Lung (tissue), 13 donors: ENCODE data around the gene MARCHF10. TPM values are rescaled to one million over a fixed set of nuclear protein-coding genes. Genes with fewer than 3 reads are reported as not detected.

Experiments used
- ATAC-seq: fragments of 200-7000 bp; cut with Tn5 transposase; one replicate; pipeline ENCODE4 v1.9.1; 2020; ENCODE audit warnings: moderate number of reproducible peaks; ENCODE audit not compliant: insufficient read depth, low FRiP score
- DNase-seq, 3 donors: peaks; one replicate each; pipeline ENCODE4 v3.0.0-alpha.2; 2013 to 2017
- H3K27ac ChIP-seq, 2 donors: one replicate each; pipeline ENCODE4 v1.5.1; 2013; ENCODE audit warnings: mild to moderate bottlenecking in 2 of 2, moderate library complexity in 2 of 2, control low read depth in 1 of 2, inconsistent platforms in 1 of 2, low read depth in 1 of 2, low read length in 1 of 2
- H3K27me3 ChIP-seq, 3 donors: one replicate each; pipeline ENCODE4 v1.5.1; 2013; ENCODE audit warnings: low read length in 2 of 3; ENCODE audit not compliant: control insufficient read depth in 3 of 3, insufficient read depth in 3 of 3
- H3K36me3 ChIP-seq, 4 donors: one replicate each; pipeline ENCODE4 v1.5.1; 2013; ENCODE audit warnings: low read length in 4 of 4, mild to moderate bottlenecking in 1 of 4, moderate library complexity in 1 of 4; ENCODE audit not compliant: control insufficient read depth in 4 of 4, insufficient read depth in 4 of 4
- H3K4me1 ChIP-seq, 5 donors: one replicate each; pipeline ENCODE4 v1.5.1; 2013; ENCODE audit warnings: low read length in 5 of 5, mild to moderate bottlenecking in 2 of 5, moderate library complexity in 1 of 5; ENCODE audit not compliant: control insufficient read depth in 5 of 5, insufficient read depth in 5 of 5
- H3K4me3 ChIP-seq: one replicate; pipeline ENCODE4 v1.5.1; 2013; ENCODE audit warnings: mild to moderate bottlenecking, control low read depth, moderate library complexity
- H3K9ac ChIP-seq, 2 donors: one replicate each; pipeline ENCODE4 v1.5.1; 2013; ENCODE audit warnings: low read length in 2 of 2, control low read depth in 1 of 2; ENCODE audit not compliant: insufficient read depth in 1 of 2
- H3K9me3 ChIP-seq, 4 donors: one replicate each; pipeline ENCODE4 v1.5.1; 2013; ENCODE audit warnings: low read length in 3 of 4, mild to moderate bottlenecking in 1 of 4, moderate library complexity in 1 of 4; ENCODE audit not compliant: control insufficient read depth in 4 of 4, insufficient read depth in 3 of 4
- WGBS, 2 donors: extraction: QIAGEN DNeasy Blood & Tissue Kit; methylation state at CpG; one replicate each; pipeline ENCODE4 v1.1.7; 2013; 5-methylcytosine and 5-hydroxymethylcytosine counted together
- polyA plus RNA-seq, 2 donors: library from polyadenylated mRNA; stranded (reverse); fragments of 200-250 nt; gene quantifications; one replicate each; pipeline ENCODE4 v1.2.1, GENCODE V29; 2013
- small RNA-seq: library from RNA; depleted of rRNA; stranded (forward); fragments of <200 nt; gene quantifications from one replicate; pipeline ENCODE3, GENCODE V24; 2014; ENCODE audit warnings: low replicate concordance
- total RNA-seq, 2 donors: library from RNA; depleted of rRNA in 1 of 2; stranded (reverse); fragments of >200 nt in 1 of 2; gene quantifications; one replicate each; pipeline ENCODE4 v1.2.1, GENCODE V29; 2014 to 2021
- TF ChIP-seq, protein P1 (sequence below): IDR thresholded peaks from 2 replicates; pipeline ENCODE4 v1.5.1; 2012; ENCODE audit warnings: mild to moderate bottlenecking; ENCODE audit errors: control extremely low read depth, extremely low read depth
- donor health status: control.
- donor health status: control.
- donor health status: Bipolar disorder and iron deficiency.
- donor health status: healthy.
- donor health status: DM: yes; HTN: yes; CAD: no.

The MARCHF10 gene
- total and polyA plus RNA-seq, 4 donors, result 3.1 to 13.8 (median 7.5) TPM

DNA sequence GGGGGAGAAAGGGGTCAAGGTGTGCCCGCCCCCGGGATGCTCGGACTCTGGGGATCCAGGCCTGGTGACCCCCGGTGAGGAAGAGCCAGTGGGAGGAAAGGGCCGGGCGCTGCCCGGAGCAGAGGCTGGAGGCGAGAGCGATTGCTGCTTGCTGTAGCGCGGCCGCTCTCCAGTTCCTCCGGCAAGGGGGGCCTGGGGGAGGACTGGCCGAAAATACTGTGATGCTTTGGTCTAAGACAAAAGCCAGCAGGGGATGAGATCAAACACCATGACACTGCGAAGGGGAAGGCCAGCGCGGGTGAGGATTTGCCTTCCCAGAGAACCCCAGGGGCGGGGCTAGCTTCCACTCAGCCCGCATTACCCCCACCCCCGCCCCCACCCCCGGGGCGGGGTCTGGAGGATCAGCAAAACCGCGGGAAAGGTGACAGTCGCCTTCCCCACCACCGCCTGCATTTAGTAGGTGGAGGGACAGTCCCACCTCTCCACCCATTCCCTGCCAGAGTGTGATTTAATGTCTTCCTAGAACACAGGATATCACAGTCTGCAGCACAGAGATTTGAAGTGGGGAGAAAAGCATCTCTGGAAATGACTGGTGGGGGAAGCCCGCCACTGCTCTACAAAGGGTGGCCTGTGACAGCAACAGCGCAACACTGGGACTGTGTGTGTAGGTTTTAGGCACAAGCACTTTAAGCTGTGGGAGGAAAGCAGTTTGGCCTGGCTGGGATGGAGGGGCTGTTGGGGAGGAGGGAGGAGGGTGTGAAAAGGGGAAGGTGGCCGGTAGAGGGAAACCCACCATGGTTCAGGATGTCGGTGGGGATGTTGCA lies 154.9 kb downstream of the MARCHF10 start:
- peak; percentile 80 to 85 (median 81) for DNase-seq
- TF ChIP-seq, protein P1, sequence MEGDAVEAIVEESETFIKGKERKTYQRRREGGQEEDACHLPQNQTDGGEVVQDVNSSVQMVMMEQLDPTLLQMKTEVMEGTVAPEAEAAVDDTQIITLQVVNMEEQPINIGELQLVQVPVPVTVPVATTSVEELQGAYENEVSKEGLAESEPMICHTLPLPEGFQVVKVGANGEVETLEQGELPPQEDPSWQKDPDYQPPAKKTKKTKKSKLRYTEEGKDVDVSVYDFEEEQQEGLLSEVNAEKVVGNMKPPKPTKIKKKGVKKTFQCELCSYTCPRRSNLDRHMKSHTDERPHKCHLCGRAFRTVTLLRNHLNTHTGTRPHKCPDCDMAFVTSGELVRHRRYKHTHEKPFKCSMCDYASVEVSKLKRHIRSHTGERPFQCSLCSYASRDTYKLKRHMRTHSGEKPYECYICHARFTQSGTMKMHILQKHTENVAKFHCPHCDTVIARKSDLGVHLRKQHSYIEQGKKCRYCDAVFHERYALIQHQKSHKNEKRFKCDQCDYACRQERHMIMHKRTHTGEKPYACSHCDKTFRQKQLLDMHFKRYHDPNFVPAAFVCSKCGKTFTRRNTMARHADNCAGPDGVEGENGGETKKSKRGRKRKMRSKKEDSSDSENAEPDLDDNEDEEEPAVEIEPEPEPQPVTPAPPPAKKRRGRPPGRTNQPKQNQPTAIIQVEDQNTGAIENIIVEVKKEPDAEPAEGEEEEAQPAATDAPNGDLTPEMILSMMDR, result no peak
- H3K27me3 ChIP-seq, result no peaks in the 10 kb centered on the region
- H3K4me3 ChIP-seq, result no peak overlapping the region
- peak overlapping the region in 1 of 2 donors; percentile 43 for H3K9ac ChIP-seq
- peaks cover 0 to 7% (median 0%) of the 10 kb centered on the region in 4 donors for H3K36me3 ChIP-seq
- H3K4me1 ChIP-seq, result peaks cover 0 to 59% (median 40%) of the 10 kb centered on the region in 5 donors
- H3K9me3 ChIP-seq, result no peaks in the 10 kb centered on the region
- peak overlapping the region in 1 of 2 donors; percentile 90 for H3K27ac ChIP-seq
- WGBS, 2 donors, result 1 to 2% methylated on average over 30 of the region's 30 CpGs
- peak; percentile 54 for ATAC-seq

DNA sequence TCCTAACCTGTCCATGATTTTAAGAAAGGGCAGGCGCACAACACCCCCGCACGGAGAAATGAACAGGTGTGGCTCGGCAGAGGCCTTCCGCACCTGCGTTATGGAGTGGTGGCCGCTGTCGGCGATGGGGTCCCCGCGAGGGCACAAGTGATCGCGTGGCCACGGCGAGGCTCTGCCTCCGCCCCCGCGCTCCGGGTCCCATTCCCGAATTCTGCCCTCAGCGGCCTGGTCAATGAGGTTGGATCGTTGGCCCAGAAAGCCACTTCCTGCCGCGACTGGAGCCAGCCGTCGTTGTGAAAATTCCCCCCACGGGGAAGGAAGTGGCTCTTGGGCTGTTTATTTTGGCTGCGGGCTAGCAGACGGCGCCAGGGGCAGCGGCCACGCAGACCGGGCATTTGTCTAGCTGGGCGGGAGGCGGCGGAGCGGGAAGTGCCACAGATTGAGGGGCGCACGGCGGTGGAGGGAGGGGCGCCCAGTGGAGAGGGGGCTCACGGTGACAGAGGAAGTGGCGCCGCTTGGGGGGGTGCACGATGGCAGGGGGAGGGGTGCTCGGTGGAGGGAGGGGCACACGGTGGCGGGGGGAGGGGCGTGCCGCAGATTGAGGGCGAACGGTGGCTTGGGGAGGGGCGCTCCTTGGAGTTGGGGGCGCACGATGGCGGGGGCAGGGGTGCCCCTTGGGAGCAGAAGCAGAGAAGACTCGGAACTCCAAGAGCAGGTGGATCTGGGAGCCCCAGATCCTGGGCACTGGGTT lies 155.7 kb downstream of the MARCHF10 start:
- 2 to 4% methylated on average over 53 to 57 of the region's 57 CpGs for WGBS, 2 donors
- TF ChIP-seq, protein P1, result no peak
- peak overlapping the region in 1 of 2 donors; percentile 90 for H3K27ac ChIP-seq
- H3K36me3 ChIP-seq, result peaks cover 0 to 4% (median under 1%) of the 10 kb centered on the region in 4 donors
- ATAC-seq, result peak; percentile 73
- no peaks in the 10 kb centered on the region for H3K9me3 ChIP-seq
- H3K4me3 ChIP-seq, result peak overlapping the region; percentile 12
- peak; percentile 73 to 84 (median 77) for DNase-seq
- no peaks in the 10 kb centered on the region for H3K27me3 ChIP-seq
- peaks cover 0 to 55% (median 35%) of the 10 kb centered on the region in 5 donors for H3K4me1 ChIP-seq
- H3K9ac ChIP-seq, result peak overlapping the region in 1 of 2 donors; percentile 43

Small RNA genes lying within 50 kb of the gene (small RNA-seq; reads per million reads assigned to genes)
- gene RF00019 (not detected), gene RNU6-446P (not detected)

Other genes starting within 250 kb of the MARCHF10 start
- gene MRC2, start 180.6 kb downstream of the MARCHF10 start, total RNA-seq, result 10 to 100 TPM; 78.8 to 82.3 TPM
- 10 to 100 TPM; 15.9 to 58.1 TPM for gene MRC2, start 180.6 kb downstream of the MARCHF10 start, polyA plus RNA-seq
- gene TANC2, start 157.9 kb upstream of the MARCHF10 start, total RNA-seq, result 100 to 1,000 TPM in 1 of 2 donors, 10 to 100 TPM in 1; 77.9 to 136 TPM
- gene TANC2, start 157.9 kb upstream of the MARCHF10 start, polyA plus RNA-seq, result 10 to 100 TPM; 15.0 to 26.8 TPM